Measurements from ENCODE around the gene SELENOT.

The SELENOT gene

GRCh38 chr3:150603153-150603979 lies at the start of gene SELENOT:
TSS of gene SELENOT (plus strand) at chr3:150603321. CDS start at chr3:150603363, 42 bp downstream.
- Histone ChIP-seq H3K27me3 (ENCODE audit: insufficient read depth, insufficient read length) (no peaks in the 10 kb centered on the region), H3K9me3 (ENCODE audit: insufficient read depth, low read length) (no peaks in the 10 kb centered on the region), H3K4me3 (ENCODE audit: insufficient read length, low read depth) (peak within 1 kb of the TSS; percentile 95), H3K9ac (ENCODE audit: insufficient read length, low read depth) (peak within 1 kb of the TSS; percentile 96), H3K36me3 (ENCODE audit: insufficient read depth, insufficient read length, low read length) (peaks cover 20% of the 10 kb centered on the region), H3K4me1 (ENCODE audit: insufficient read depth, insufficient read length) (peaks cover 4% of the 10 kb centered on the region)
- peak; percentile 94 for DNase-seq (ENCODE audit: low read depth, low spot score)
- TF ChIP-seq SUZ12 (IDR thresholded peaks at IDR 0.05; ENCODE audit: extremely low read depth, insufficient read depth, insufficient read length) (no peak), YY1 (IDR thresholded peaks at IDR 0.05; ENCODE audit: insufficient read depth, insufficient read length) (peak; percentile 51)

GRCh38 chr3:150555859-150556436 lies 47.2 kb upstream of the SELENOT start:
- H3K4me3 ChIP-seq (ENCODE audit: insufficient read length, low read depth) = no peak overlapping the region
- no peak for TF ChIP-seq YY1 (IDR thresholded peaks at IDR 0.05; ENCODE audit: insufficient read depth, insufficient read length)
- no peak for TF ChIP-seq SUZ12 (IDR thresholded peaks at IDR 0.05; ENCODE audit: extremely low read depth, insufficient read depth, insufficient read length)
- TF ChIP-seq ZNF274 (IDR thresholded peaks at IDR 0.05; ENCODE audit: low read depth, low read length) = no peak
- no peaks in the 10 kb centered on the region for H3K27me3 ChIP-seq (ENCODE audit: insufficient read depth, insufficient read length)
- H3K9ac ChIP-seq (ENCODE audit: insufficient read length, low read depth) = no peak overlapping the region
- DNase-seq (ENCODE audit: low read depth, low spot score) = no peak
- H3K9me3 ChIP-seq (ENCODE audit: insufficient read depth, low read length) = no peaks in the 10 kb centered on the region
- no peaks in the 10 kb centered on the region for H3K4me1 ChIP-seq (ENCODE audit: insufficient read depth, insufficient read length)
- peaks cover 77% of the 10 kb centered on the region for H3K36me3 ChIP-seq (ENCODE audit: insufficient read depth, insufficient read length, low read length)

- H3K36me3 ChIP-seq (ENCODE audit: insufficient read depth, insufficient read length, low read length) = peaks cover 71% of the 10 kb centered on the region
- no peak overlapping the region for H3K4me3 ChIP-seq (ENCODE audit: insufficient read length, low read depth)
- TF ChIP-seq SUZ12 (IDR thresholded peaks at IDR 0.05; ENCODE audit: extremely low read depth, insufficient read depth, insufficient read length) = no peak
- TF ChIP-seq ZNF274 (IDR thresholded peaks at IDR 0.05; ENCODE audit: low read depth, low read length) = no peak
- no peak for TF ChIP-seq YY1 (IDR thresholded peaks at IDR 0.05; ENCODE audit: insufficient read depth, insufficient read length)
- no peak overlapping the region for H3K9ac ChIP-seq (ENCODE audit: insufficient read length, low read depth)
- DNase-seq (ENCODE audit: low read depth, low spot score) = no peak
- no peaks in the 10 kb centered on the region for H3K27me3 ChIP-seq (ENCODE audit: insufficient read depth, insufficient read length)
- H3K4me1 ChIP-seq (ENCODE audit: insufficient read depth, insufficient read length) = no peaks in the 10 kb centered on the region
- no peaks in the 10 kb centered on the region for H3K9me3 ChIP-seq (ENCODE audit: insufficient read depth, low read length)
Observed at GRCh38 chr3:150556792-150557191, 46.3 kb upstream of the SELENOT start.

GRCh38 chr3:150557725-150558124 lies 45.4 kb upstream of the SELENOT start:
- no peak for DNase-seq (ENCODE audit: low read depth, low spot score)
- H3K9me3 ChIP-seq (ENCODE audit: insufficient read depth, low read length) = no peaks in the 10 kb centered on the region
- H3K36me3 ChIP-seq (ENCODE audit: insufficient read depth, insufficient read length, low read length) = peaks cover 69% of the 10 kb centered on the region
- no peaks in the 10 kb centered on the region for H3K4me1 ChIP-seq (ENCODE audit: insufficient read depth, insufficient read length)
- H3K9ac ChIP-seq (ENCODE audit: insufficient read length, low read depth) = no peak overlapping the region
- no peaks in the 10 kb centered on the region for H3K27me3 ChIP-seq (ENCODE audit: insufficient read depth, insufficient read length)
- TF ChIP-seq YY1 (IDR thresholded peaks at IDR 0.05; ENCODE audit: insufficient read depth, insufficient read length) = no peak
- TF ChIP-seq ZNF274 (IDR thresholded peaks at IDR 0.05; ENCODE audit: low read depth, low read length) = no peak
- no peak for TF ChIP-seq SUZ12 (IDR thresholded peaks at IDR 0.05; ENCODE audit: extremely low read depth, insufficient read depth, insufficient read length)
- H3K4me3 ChIP-seq (ENCODE audit: insufficient read length, low read depth) = no peak overlapping the region

GRCh38 chr3:150564243-150564642 lies 38.9 kb upstream of the SELENOT start:
- H3K36me3 ChIP-seq (ENCODE audit: insufficient read depth, insufficient read length, low read length) = peaks cover 78% of the 10 kb centered on the region
- TF ChIP-seq ZNF274 (IDR thresholded peaks at IDR 0.05; ENCODE audit: low read depth, low read length) (no peak), YY1 (IDR thresholded peaks at IDR 0.05; ENCODE audit: insufficient read depth, insufficient read length) (no peak), SUZ12 (IDR thresholded peaks at IDR 0.05; ENCODE audit: extremely low read depth, insufficient read depth, insufficient read length) (no peak)

GRCh38 chr3:150567328-150567727 lies 35.8 kb upstream of the SELENOT start:
- TF ChIP-seq SUZ12 (IDR thresholded peaks at IDR 0.05; ENCODE audit: extremely low read depth, insufficient read depth, insufficient read length) = no peak
- no peak for TF ChIP-seq YY1 (IDR thresholded peaks at IDR 0.05; ENCODE audit: insufficient read depth, insufficient read length)
- DNase-seq (ENCODE audit: low read depth, low spot score) = no peak
- no peak overlapping the region for H3K4me3 ChIP-seq (ENCODE audit: insufficient read length, low read depth)
- peaks cover 92% of the 10 kb centered on the region for H3K36me3 ChIP-seq (ENCODE audit: insufficient read depth, insufficient read length, low read length)
- no peaks in the 10 kb centered on the region for H3K27me3 ChIP-seq (ENCODE audit: insufficient read depth, insufficient read length)
- no peaks in the 10 kb centered on the region for H3K4me1 ChIP-seq (ENCODE audit: insufficient read depth, insufficient read length)
- H3K9me3 ChIP-seq (ENCODE audit: insufficient read depth, low read length) = no peaks in the 10 kb centered on the region
- H3K9ac ChIP-seq (ENCODE audit: insufficient read length, low read depth) = no peak overlapping the region

More at GRCh38 chr3:150564243-150564642, 38.9 kb upstream of the SELENOT start:
- no peaks in the 10 kb centered on the region for H3K27me3 ChIP-seq (ENCODE audit: insufficient read depth, insufficient read length)
- no peak for DNase-seq (ENCODE audit: low read depth, low spot score)
- no peaks in the 10 kb centered on the region for H3K4me1 ChIP-seq (ENCODE audit: insufficient read depth, insufficient read length)
- no peak overlapping the region for H3K4me3 ChIP-seq (ENCODE audit: insufficient read length, low read depth)
- no peaks in the 10 kb centered on the region for H3K9me3 ChIP-seq (ENCODE audit: insufficient read depth, low read length)
- H3K9ac ChIP-seq (ENCODE audit: insufficient read length, low read depth) = no peak overlapping the region

- H3K27me3 ChIP-seq (ENCODE audit: insufficient read depth, insufficient read length) = no peaks in the 10 kb centered on the region
- H3K36me3 ChIP-seq (ENCODE audit: insufficient read depth, insufficient read length, low read length) = peaks cover 81% of the 10 kb centered on the region
- no peak overlapping the region for H3K4me3 ChIP-seq (ENCODE audit: insufficient read length, low read depth)
- no peaks in the 10 kb centered on the region for H3K9me3 ChIP-seq (ENCODE audit: insufficient read depth, low read length)
- H3K9ac ChIP-seq (ENCODE audit: insufficient read length, low read depth) = no peak overlapping the region
- no peak for DNase-seq (ENCODE audit: low read depth, low spot score)
- no peaks in the 10 kb centered on the region for H3K4me1 ChIP-seq (ENCODE audit: insufficient read depth, insufficient read length)
- TF ChIP-seq ZNF274 (IDR thresholded peaks at IDR 0.05; ENCODE audit: low read depth, low read length) = no peak
- TF ChIP-seq SUZ12 (IDR thresholded peaks at IDR 0.05; ENCODE audit: extremely low read depth, insufficient read depth, insufficient read length) = no peak
- TF ChIP-seq YY1 (IDR thresholded peaks at IDR 0.05; ENCODE audit: insufficient read depth, insufficient read length) = no peak
Observed at GRCh38 chr3:150577855-150578254, 25.3 kb upstream of the SELENOT start.
